ENCODE data around the gene PTPRG. TPM values are rescaled to one million over a fixed set of nuclear protein-coding genes. Genes with fewer than 3 reads are reported as not detected.

PTPRG gene
- total and polyA plus RNA-seq, 2 experiments from 2014 or later = 24.4 to 131 TPM

- Histone ChIP-seq H3K79me2 (replicated peaks; ENCODE audit: insufficient read depth) (peaks cover 56% of the 10 kb centered on the region), H3K27ac (ENCODE audit: low read depth) (no peak overlapping the region), H3K27me3 (ENCODE audit: insufficient read depth) (no peaks in the 10 kb centered on the region), H4K20me1 (replicated peaks; ENCODE audit: insufficient read depth) (no peaks in the 10 kb centered on the region; the same call in 1 of the 2 replicates), H3K9me2 (ENCODE audit: insufficient read depth) (no peaks in the 10 kb centered on the region), H3K4me1 (ENCODE audit: insufficient read depth) (peaks cover 13% of the 10 kb centered on the region), H3K36me3 (ENCODE audit: insufficient read depth) (no peaks in the 10 kb centered on the region), H3K4me3 (no peak overlapping the region), H3F3A (replicated peaks; ENCODE audit: low read depth) (no peaks in the 10 kb centered on the region), H2AFZ (no peak overlapping the region), H3K4me2 (no peak overlapping the region)
- DNase-seq (ENCODE audit: low spot score) (no peak), ATAC-seq (no peak)
- Mint-ChIP-seq H3K4me1 (peaks cover 34% of the 10 kb centered on the region), H3K9me3 (no peaks in the 10 kb centered on the region), H3K36me3 (ENCODE audit: low read depth) (no peaks in the 10 kb centered on the region), H3K4me3 (no peak overlapping the region), H3K27ac (no peak overlapping the region), H3K27me3 (ENCODE audit: insufficient read depth, low read depth, poor library complexity) (peaks cover 6% of the 10 kb centered on the region)
- TF ChIP-seq ZNF114 (CRISPR knock-in tag; IDR thresholded peaks at IDR 0.05) = no peak
- TF ChIP-seq CTCF (conservative IDR thresholded peaks at IDR 0.05; ENCODE audit: low read depth in 2 of 2) = no peak
- TF ChIP-seq ZNF331 (CRISPR knock-in tag; IDR thresholded peaks at IDR 0.05; ENCODE audit: low read depth) = no peak
- TF ChIP-seq ZNF462 (CRISPR knock-in tag; IDR thresholded peaks at IDR 0.05) = no peak
- TF ChIP-seq STAT1 (IDR thresholded peaks at IDR 0.05; ENCODE audit: unreplicated experiment) = no peak
- no peak for TF ChIP-seq CREB1 (CRISPR knock-in tag; IDR thresholded peaks at IDR 0.05; ENCODE audit: low read depth)
- no peak for TF ChIP-seq POLR2AphosphoS5 (IDR thresholded peaks at IDR 0.05; ENCODE audit: low read depth)
- no peak for TF ChIP-seq EZH2phosphoT487 (IDR thresholded peaks at IDR 0.05; ENCODE audit: unreplicated experiment)
- TF ChIP-seq EZH2 (IDR thresholded peaks at IDR 0.05; ENCODE audit: low read depth, unreplicated experiment) = no peak
- TF ChIP-seq REST (IDR thresholded peaks at IDR 0.05; ENCODE audit: unreplicated experiment) = no peak
Observed at GRCh38 chr3:61983479-61983878, 422.1 kb downstream of the PTPRG start.

Data from GM23338 (cell line).